Measurements from ENCODE around the gene TNS4. TPM values are rescaled to one million over a fixed set of nuclear protein-coding genes. Genes with fewer than 3 reads are reported as not detected.
A peak's percentile ranks its signal among the peaks of the same experiment; 100 is the strongest.

TNS4 gene
- total RNA-seq, 1 donor from 2014 or later, result not detected

GRCh38 chr17:40463122-40463550, 38.3 kb downstream of the TNS4 start:
- no peak for TF ChIP-seq CTCF (IDR thresholded peaks at IDR 0.05; ENCODE audit: borderline replicate concordance)
- intact Hi-C loops (cut with micrococcal nuclease), result no loop called here
- DNase-seq, result no peak
- H3K27ac ChIP-seq (replicated peaks), result peak overlapping the region; percentile 65
- peaks cover 53% of the 10 kb centered on the region for H3K4me1 ChIP-seq
- H3K4me3 ChIP-seq, result no peak overlapping the region
- H3K27me3 ChIP-seq (ENCODE audit: low read depth), result peaks cover 13% of the 10 kb centered on the region
- H3K36me3 ChIP-seq, result no peaks in the 10 kb centered on the region
- H3K9me3 ChIP-seq (replicated peaks), result no peaks in the 10 kb centered on the region

- H3K4me1 ChIP-seq, result peaks cover 59% of the 10 kb centered on the region
- H3K27me3 ChIP-seq (ENCODE audit: low read depth), result peaks cover 9% of the 10 kb centered on the region
- peaks cover 4% of the 10 kb centered on the region for H3K36me3 ChIP-seq
- TF ChIP-seq CTCF (IDR thresholded peaks at IDR 0.05; ENCODE audit: borderline replicate concordance), result no peak
- no peak overlapping the region for H3K4me3 ChIP-seq
- H3K9me3 ChIP-seq (replicated peaks), result no peaks in the 10 kb centered on the region
- no peak for DNase-seq
- peak overlapping the region; percentile 65 for H3K27ac ChIP-seq (replicated peaks)
- intact Hi-C loops (cut with micrococcal nuclease), result no loop called here
These were observed 38.9 kb downstream of the TNS4 start for GRCh38 chr17:40462343-40463121.

- Histone ChIP-seq H3K9me3 (replicated peaks) (no peaks in the 10 kb centered on the region), H3K27me3 (ENCODE audit: low read depth) (peaks cover 2% of the 10 kb centered on the region), H3K36me3 (peaks cover 11% of the 10 kb centered on the region), H3K4me3 (no peak overlapping the region), H3K4me1 (peaks cover 66% of the 10 kb centered on the region), H3K27ac (replicated peaks) (peak overlapping the region; percentile 65)
- DNase-seq, result no peak
- no peak for TF ChIP-seq CTCF (IDR thresholded peaks at IDR 0.05; ENCODE audit: borderline replicate concordance)
- intact Hi-C loops (cut with micrococcal nuclease), result no loop called here
These were observed 39.6 kb downstream of the TNS4 start for GRCh38 chr17:40461732-40462342.

GRCh38 chr17:40460968-40461731, 40.3 kb downstream of the TNS4 start:
- peaks cover 73% of the 10 kb centered on the region for H3K4me1 ChIP-seq
- intact Hi-C loops (cut with micrococcal nuclease), result no loop called here
- H3K4me3 ChIP-seq, result no peak overlapping the region
- no peak for DNase-seq
- TF ChIP-seq CTCF (IDR thresholded peaks at IDR 0.05; ENCODE audit: borderline replicate concordance), result no peak
- peaks cover 18% of the 10 kb centered on the region for H3K36me3 ChIP-seq
- no peaks in the 10 kb centered on the region for H3K27me3 ChIP-seq (ENCODE audit: low read depth)
- peak overlapping the region; percentile 65 for H3K27ac ChIP-seq (replicated peaks)
- H3K9me3 ChIP-seq (replicated peaks), result no peaks in the 10 kb centered on the region

- peaks cover 23% of the 10 kb centered on the region for H3K36me3 ChIP-seq
- no peaks in the 10 kb centered on the region for H3K9me3 ChIP-seq (replicated peaks)
- TF ChIP-seq CTCF (IDR thresholded peaks at IDR 0.05; ENCODE audit: borderline replicate concordance), result no peak
- H3K4me3 ChIP-seq, result no peak overlapping the region
- intact Hi-C loops (cut with micrococcal nuclease), result no loop called here
- no peaks in the 10 kb centered on the region for H3K27me3 ChIP-seq (ENCODE audit: low read depth)
- H3K27ac ChIP-seq (replicated peaks), result peak overlapping the region; percentile 65
- peaks cover 79% of the 10 kb centered on the region for H3K4me1 ChIP-seq
- DNase-seq, result no peak
These were observed 40.8 kb downstream of the TNS4 start for GRCh38 chr17:40460604-40460967.

Data from left ventricle myocardium inferior (tissue), 1 donor.